T1000 (cell line): ENCODE data around the gene RNU6-1.
A peak's percentile ranks its signal among the peaks of the same experiment; 100 is the strongest.

ENCODE experiments used
- DNase-seq: peaks from one replicate; lab custom pipeline; 2025; ENCODE audit warnings: mixed read lengths; lab: John Stamatoyannopoulos, UW

The RNU6-1 gene

DNA sequence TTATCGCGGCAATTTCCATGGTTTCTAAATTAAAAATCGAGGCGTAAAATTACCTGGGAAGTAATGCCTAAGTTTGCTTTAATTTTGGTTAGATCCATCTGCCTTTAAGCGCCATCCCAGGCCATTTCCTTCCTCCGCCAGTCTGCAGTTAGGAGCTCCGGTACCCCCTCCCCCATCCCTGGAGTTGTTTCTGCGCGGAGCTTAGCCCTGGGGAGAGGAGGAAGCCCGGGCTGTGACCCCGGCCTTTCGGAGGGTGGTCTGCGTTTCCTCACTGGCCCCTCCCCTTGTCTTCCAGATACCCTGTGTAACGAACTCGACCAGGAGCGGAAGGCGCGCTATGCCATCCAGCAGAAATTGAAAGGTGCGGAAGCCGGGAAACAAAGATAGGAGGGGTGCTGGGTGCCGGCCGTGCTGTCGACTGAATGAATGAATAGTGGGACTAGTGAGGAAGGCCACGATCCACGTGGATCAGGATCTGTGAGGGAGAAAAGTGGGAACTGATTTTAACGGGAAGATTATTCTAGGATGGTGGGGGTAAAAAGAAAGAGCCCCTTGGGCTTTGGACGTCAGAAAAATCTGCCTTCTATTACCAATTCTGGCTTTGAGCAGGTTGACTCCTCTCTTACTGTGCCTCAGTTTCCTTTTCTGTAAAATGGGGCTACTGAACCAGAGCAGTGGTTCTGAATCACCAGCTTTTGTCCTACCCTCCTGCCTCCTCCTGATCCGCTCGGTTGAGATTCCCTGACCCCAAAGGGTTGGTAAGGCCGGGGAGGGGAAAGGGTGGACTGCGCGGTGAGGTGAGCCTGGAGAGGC, 6.7 kb downstream of the RNU6-1 start:
- DNase-seq = no peak

GRCh38 chr15:67832031-67832551, 7.8 kb downstream of the RNU6-1 start:
- DNase-seq = no peak

DNA sequence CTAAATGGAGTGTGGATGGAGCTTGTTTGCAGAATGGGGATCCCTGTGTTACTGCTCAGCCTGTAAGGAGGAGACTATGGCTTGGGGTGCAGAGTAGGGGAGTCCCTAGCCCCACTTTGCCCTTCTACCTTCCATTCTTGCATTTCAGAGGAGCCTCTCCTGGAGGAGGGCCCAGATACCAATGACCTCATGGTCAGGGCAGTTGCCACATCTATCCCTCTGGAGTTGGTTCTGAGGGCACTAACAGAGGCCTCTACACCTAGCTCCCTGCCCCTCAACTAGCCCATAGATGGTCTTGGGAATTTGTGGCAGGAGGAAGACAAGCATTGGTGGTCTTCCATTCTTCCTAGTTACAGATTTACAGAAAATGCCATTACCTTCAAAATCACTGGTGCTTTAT, 8.5 kb downstream of the RNU6-1 start:
- DNase-seq = no peak

GRCh38 chr15:67829647-67830504, 10.0 kb downstream of the RNU6-1 start:
- no peak for DNase-seq

- DNase-seq = no peak
Measured at GRCh38 chr15:67828969-67829646, 10.7 kb downstream of the RNU6-1 start.

GRCh38 chr15:67828278-67828968, 11.4 kb downstream of the RNU6-1 start:
- no peak for DNase-seq

DNA sequence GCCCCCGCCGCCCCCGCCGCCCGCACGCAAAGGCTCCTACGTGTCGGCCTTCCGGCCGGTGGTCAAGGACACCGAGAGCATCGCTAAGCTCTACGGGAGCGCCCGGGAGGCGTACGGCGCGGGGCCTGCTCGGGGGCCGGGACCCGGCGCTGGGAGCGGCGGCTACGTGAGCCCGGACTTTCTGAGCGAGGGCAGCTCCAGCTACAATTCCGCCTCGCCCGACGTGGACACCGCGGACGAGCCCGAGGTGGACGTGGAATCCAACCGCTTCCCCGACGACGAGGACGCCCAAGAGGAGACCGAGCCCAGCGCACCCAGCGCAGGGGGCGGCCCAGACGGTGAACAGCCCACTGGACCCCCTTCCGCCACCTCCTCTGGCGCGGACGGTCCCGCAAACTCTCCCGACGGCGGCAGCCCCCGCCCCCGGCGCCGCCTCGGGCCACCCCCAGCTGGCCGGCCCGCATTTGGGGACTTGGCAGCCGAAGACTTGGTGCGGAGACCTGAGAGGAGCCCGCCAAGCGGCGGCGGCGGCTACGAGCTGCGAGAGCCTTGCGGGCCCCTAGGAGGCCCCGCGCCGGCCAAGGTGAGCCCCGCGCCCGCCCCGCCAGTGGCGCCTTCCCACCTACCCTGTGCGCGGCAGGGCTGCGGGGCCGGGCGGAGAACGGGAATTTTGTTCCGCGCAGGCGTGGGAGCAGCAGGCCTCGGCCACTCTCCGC, 12.1 kb downstream of the RNU6-1 start:
- no peak for DNase-seq

GRCh38 chr15:67826717-67827561, 12.9 kb downstream of the RNU6-1 start:
- no peak for DNase-seq

- DNase-seq = no peak
Measured at GRCh38 chr15:67825881-67826716, 13.7 kb downstream of the RNU6-1 start.

DNA sequence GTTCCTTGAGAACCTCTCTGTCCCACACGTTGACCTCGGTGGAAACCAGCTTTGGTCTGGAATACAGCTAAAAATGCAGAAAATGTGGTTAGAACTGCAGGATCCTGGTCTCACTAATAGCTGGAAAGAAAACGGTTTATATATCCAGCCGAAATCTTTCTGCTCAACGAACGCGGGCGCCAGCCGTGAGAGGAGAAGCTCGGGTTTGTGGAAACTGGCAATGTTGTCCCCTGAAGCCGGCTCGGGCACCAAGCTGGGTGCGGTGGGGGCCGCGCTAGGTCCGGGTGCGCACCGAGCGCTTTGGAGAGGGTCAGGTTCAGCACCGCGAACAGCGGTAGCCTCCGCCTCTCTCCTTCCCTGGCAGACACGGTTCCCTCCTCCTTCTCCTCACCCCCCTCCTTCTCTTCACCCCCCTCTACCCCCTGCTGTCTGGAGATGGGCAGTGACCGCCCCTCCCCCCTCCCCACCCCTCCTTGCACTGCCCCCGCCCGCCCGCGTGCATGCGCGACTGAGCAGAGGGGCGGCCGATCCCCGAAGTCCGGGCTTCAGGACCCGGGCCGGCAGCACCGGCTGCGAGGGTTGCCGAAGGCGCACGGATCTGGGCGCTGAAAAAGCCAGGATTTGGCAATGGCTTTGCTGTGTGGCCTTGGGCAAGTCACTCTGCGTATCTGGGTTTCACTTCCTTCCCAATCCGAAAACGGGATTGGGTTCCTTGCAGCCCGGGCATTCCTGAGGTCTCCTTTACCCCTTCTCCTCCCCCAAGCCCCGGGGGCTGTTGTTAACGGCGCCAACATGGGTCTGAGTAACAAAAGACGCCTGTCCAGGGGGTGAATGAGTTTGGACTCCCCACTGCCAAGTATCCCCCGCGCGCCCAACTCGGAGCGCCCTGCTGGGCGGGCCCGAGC, 14.6 kb downstream of the RNU6-1 start, which contains the start of gene SKOR1:
Gene SKOR1 (plus strand): TSS at position 534 of the 905 bp plus-strand sequence. CDS start 94 bp downstream, at position 628.
- DNase-seq = peak; percentile 13

DNA sequence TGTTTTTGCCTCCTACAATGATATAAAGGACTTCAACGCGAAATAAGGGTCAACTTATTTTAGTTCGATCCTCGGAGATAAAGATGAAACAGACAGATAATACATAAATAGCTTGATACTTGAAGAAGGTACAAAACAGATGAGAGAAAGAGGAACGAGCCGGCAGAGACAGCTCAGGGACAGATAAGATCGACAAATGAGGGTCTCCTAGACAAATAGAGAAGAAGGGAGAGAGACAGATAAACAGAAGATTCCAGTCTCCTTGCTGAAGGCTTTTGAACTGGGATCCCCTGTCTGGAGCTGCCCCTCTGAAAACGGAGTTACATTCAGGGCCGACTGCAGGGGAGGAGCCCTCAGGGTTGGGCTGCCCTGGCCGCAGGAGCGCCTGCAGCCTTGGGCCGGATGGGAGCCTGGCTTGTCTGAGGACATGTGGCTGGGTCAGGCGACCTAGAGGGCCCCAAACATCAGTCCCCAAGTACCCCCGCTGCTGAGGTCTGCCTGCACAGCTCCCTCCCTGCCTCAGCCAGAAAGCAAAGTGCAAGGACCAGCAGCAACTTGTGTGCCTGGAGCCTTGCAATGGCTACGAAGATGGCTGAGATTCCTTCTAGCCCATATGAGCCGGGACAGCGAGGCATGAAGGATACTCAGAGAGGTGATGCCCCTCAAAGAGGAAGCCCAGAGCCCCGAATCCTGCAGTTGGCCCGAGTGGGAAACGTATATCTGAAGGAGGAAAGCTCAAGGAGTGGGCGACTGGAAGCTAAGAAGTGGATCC, 15.5 kb downstream of the RNU6-1 start:
- DNase-seq = no peak

GRCh38 chr15:67823314-67824196, 16.3 kb downstream of the RNU6-1 start:
- no peak for DNase-seq

GRCh38 chr15:67822537-67823313, 17.1 kb downstream of the RNU6-1 start:
- DNase-seq = no peak

- no peak for DNase-seq
Measured at GRCh38 chr15:67821784-67822440, 17.9 kb downstream of the RNU6-1 start.
